Progenitor cell of endocrine pancreas (in vitro differentiated cells): ENCODE data around the gene PPM1H. TPM values are rescaled to one million over a fixed set of nuclear protein-coding genes. Genes with fewer than 3 reads are reported as not detected.
"Not testable (repeated sequence)": the region's sequence is repeated elsewhere in the genome, so short reads cannot be mapped to it uniquely, and the experiment has no call there.

Experiments used
- DNase-seq: peaks from one replicate; pipeline ENCODE4 v3.0.0; 2021; ENCODE audit warnings: low spot score; ENCODE audit not compliant: unreplicated experiment
- H3K27ac Mint-ChIP-seq: 2 replicates; pipeline ENCODE4 v1.8.0; 2021; ENCODE audit warnings: mild to moderate bottlenecking, moderate library complexity, mixed read lengths
- H3K27me3 Mint-ChIP-seq: 2 replicates; pipeline ENCODE4 v1.8.0; 2021; ENCODE audit warnings: mixed read lengths
- H3K36me3 Mint-ChIP-seq: 2 replicates; pipeline ENCODE4 v1.8.0; 2022; ENCODE audit warnings: mixed read lengths; ENCODE audit not compliant: insufficient read depth
- H3K4me1 Mint-ChIP-seq: 2 replicates; pipeline ENCODE4 v1.8.0; 2021; ENCODE audit warnings: low read depth, mixed read lengths
- H3K4me3 Mint-ChIP-seq: 2 replicates; pipeline ENCODE4 v1.8.0; 2021; ENCODE audit warnings: low read depth, mild to moderate bottlenecking, moderate library complexity, mixed read lengths
- H3K9me3 Mint-ChIP-seq: 2 replicates; pipeline ENCODE4 v1.8.0; 2021; ENCODE audit warnings: low read depth, mixed read lengths
- CTCF ChIP-seq: fragments of 200-600 bp; sonication (generic); IDR thresholded peaks from one replicate; pipeline ENCODE4 v1.5.0; 2021; ENCODE audit warnings: antibody characterized with exemption, mild to moderate bottlenecking; ENCODE audit not compliant: unreplicated experiment
- total RNA-seq: library from RNA; stranded (reverse); gene quantifications from 2 replicates; pipeline ENCODE4 v1.2.1, GENCODE V29; 2021

The PPM1H gene
- total RNA-seq, 1 donor from 2014 or later = 25.4 TPM

DNA sequence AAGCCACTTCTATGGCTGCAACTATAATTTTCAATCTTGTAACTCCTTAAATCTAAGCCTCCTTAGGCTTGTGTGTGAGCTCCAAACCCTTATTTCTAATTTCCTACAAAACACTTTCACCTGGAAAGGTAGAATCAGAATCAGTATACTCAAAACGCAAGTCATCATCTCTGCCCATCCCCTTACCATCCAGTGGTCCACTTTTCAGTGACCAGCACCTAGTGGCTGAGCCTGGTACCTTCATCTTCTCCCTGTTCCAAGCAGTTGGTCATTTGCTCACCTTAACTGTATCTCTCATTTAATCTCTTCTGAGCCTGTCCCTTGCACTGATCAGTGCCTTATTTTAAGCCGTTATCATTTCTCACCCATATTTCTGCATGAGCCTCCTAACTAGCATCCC, 107.9 kb downstream of the PPM1H start:
- no peak overlapping the region for H3K27ac Mint-ChIP-seq
- no peak overlapping the region for H3K4me3 Mint-ChIP-seq
- no peaks in the 10 kb centered on the region for H3K27me3 Mint-ChIP-seq
- peaks cover 4% of the 10 kb centered on the region for H3K9me3 Mint-ChIP-seq
- H3K4me1 Mint-ChIP-seq = peaks cover 6% of the 10 kb centered on the region
- TF ChIP-seq CTCF = peak; percentile 29
- peaks cover 8% of the 10 kb centered on the region for H3K36me3 Mint-ChIP-seq
- no peak for DNase-seq

GRCh38 chr12:62817556-62818271, 117.2 kb downstream of the PPM1H start:
- H3K27ac Mint-ChIP-seq = no peak overlapping the region
- H3K9me3 Mint-ChIP-seq = peaks cover 4% of the 10 kb centered on the region
- no peaks in the 10 kb centered on the region for H3K36me3 Mint-ChIP-seq
- H3K27me3 Mint-ChIP-seq = no peaks in the 10 kb centered on the region
- DNase-seq = no peak
- TF ChIP-seq CTCF = no peak
- H3K4me1 Mint-ChIP-seq = peaks cover 6% of the 10 kb centered on the region
- H3K4me3 Mint-ChIP-seq = no peak overlapping the region

GRCh38 chr12:62814243-62814642, 120.7 kb downstream of the PPM1H start:
- TF ChIP-seq CTCF = no peak
- Mint-ChIP-seq H3K36me3 (no peaks in the 10 kb centered on the region), H3K9me3 (no peaks in the 10 kb centered on the region)

GRCh38 chr12:62813031-62813829, 121.7 kb downstream of the PPM1H start:
- no peak for DNase-seq
- no peaks in the 10 kb centered on the region for H3K27me3 Mint-ChIP-seq
- H3K4me3 Mint-ChIP-seq = no peak overlapping the region
- peak; percentile 75 for TF ChIP-seq CTCF
- no peak overlapping the region for H3K27ac Mint-ChIP-seq
- H3K4me1 Mint-ChIP-seq = no peaks in the 10 kb centered on the region
- H3K36me3 Mint-ChIP-seq = no peaks in the 10 kb centered on the region
- H3K9me3 Mint-ChIP-seq = no peaks in the 10 kb centered on the region

More at GRCh38 chr12:62814243-62814642, 120.7 kb downstream of the PPM1H start:
- no peak overlapping the region for H3K4me3 Mint-ChIP-seq
- peaks cover 1% of the 10 kb centered on the region for H3K4me1 Mint-ChIP-seq
- no peak overlapping the region for H3K27ac Mint-ChIP-seq
- no peak for DNase-seq
- H3K27me3 Mint-ChIP-seq = no peaks in the 10 kb centered on the region

DNA sequence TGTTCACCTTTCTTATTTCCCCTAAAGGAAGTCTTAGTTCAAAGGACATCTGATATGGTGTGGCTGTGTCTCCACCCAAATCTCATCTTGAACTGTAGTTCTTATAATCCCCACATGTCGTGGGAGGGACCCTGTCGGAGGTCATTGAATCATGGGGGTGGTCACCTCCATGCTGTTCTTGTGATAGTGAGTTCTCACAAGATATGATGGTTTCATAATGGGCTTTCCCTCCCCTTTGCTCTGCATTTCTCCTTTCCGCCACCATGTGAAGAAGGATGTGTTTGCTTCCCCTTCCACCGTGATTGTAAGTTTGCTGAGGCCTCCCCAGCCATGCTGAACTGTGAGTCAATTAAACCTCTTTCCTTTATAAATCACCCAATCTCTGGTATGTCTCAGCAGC, 123.5 kb downstream of the PPM1H start:
- H3K36me3 Mint-ChIP-seq, H3K27me3 Mint-ChIP-seq, H3K9me3 Mint-ChIP-seq, H3K27ac Mint-ChIP-seq, H3K4me1 Mint-ChIP-seq, DNase-seq, H3K4me3 Mint-ChIP-seq: not testable (repeated sequence)
